Measurements from ENCODE around the gene TMEM176B.

TMEM176B gene

DNA sequence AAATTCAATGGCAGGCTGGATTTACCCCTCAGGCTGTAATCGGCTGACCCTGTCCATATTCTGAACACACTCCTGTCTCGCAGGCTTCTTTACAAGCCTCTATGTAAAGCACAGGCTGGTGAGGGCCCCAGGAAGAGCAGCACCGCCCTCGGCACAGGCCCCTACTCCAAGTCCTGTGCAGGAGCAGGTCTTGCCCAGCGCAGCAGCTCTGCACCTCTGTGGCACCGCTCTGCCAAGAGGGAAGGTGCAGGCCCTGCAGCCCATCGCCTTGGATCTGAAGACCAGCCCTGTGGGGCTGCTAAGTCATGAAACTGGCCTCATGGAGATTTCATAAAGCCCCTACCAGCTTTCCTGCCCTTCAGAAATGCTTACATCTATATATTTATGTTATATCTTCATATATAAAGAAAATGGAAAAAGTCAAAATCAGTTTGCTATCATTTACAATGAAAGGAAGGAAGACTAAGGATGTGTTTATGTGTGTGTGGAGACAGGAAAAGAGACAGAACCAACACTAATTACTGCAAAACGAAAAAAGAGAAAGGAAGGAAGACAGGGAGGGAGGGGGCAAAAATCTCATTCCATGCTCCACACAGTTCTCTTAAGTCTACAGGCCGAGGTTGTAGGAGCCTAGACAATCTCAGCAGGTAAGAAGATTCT is 9.6 kb downstream of the TMEM176B start:
- no peak for DNase-seq (ENCODE audit: low spot score)
- TF ChIP-seq, protein P1, sequence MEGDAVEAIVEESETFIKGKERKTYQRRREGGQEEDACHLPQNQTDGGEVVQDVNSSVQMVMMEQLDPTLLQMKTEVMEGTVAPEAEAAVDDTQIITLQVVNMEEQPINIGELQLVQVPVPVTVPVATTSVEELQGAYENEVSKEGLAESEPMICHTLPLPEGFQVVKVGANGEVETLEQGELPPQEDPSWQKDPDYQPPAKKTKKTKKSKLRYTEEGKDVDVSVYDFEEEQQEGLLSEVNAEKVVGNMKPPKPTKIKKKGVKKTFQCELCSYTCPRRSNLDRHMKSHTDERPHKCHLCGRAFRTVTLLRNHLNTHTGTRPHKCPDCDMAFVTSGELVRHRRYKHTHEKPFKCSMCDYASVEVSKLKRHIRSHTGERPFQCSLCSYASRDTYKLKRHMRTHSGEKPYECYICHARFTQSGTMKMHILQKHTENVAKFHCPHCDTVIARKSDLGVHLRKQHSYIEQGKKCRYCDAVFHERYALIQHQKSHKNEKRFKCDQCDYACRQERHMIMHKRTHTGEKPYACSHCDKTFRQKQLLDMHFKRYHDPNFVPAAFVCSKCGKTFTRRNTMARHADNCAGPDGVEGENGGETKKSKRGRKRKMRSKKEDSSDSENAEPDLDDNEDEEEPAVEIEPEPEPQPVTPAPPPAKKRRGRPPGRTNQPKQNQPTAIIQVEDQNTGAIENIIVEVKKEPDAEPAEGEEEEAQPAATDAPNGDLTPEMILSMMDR (IDR thresholded peaks at IDR 0.05) = no peak
- no peak overlapping the region for H3K4me3 ChIP-seq
- H3K27ac ChIP-seq = no peak overlapping the region

DNA sequence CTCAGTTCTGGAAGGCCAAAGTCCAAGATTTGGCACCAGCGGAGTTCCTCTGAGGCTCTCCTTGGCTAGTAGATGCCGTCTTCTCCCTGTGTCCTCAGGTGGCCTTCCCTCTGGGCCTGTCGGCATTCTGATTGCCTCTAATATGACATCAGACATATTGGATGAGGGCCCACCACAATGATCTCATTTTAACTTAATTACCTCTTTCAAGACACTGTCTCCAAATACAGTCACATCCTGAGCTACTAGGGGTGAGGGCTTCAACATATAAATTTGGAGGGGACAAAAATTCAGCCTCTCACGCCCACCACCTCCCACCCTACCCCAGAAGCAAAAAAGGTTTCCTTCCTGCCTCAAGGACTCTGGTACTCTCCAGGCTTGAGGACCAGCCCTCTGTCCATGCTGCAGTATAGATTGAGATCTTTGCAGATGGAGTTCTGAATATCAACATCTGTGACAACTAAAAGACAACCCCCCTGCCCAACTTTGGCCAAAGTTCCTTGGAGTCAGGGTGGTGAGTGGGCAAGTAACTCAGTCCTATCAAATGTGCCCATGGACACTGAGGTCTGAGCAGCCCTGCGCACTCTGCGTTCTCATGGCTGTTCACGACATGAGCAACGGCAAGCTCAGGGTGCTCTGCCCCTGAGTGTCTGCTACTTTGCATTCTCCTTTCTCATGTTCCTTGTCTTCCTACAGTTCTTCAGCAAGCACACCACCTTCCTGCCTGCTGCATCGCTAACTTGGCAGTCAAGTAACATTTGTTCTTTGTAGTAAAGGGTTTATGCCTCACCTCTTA is 11.5 kb downstream of the TMEM176B start:
- no peak overlapping the region for H3K4me3 ChIP-seq
- DNase-seq (ENCODE audit: low spot score) = no peak
- TF ChIP-seq, protein P1 (IDR thresholded peaks at IDR 0.05) = no peak
- H3K27ac ChIP-seq = peak overlapping the region in 1 of 2 donors; percentile 50

DNA sequence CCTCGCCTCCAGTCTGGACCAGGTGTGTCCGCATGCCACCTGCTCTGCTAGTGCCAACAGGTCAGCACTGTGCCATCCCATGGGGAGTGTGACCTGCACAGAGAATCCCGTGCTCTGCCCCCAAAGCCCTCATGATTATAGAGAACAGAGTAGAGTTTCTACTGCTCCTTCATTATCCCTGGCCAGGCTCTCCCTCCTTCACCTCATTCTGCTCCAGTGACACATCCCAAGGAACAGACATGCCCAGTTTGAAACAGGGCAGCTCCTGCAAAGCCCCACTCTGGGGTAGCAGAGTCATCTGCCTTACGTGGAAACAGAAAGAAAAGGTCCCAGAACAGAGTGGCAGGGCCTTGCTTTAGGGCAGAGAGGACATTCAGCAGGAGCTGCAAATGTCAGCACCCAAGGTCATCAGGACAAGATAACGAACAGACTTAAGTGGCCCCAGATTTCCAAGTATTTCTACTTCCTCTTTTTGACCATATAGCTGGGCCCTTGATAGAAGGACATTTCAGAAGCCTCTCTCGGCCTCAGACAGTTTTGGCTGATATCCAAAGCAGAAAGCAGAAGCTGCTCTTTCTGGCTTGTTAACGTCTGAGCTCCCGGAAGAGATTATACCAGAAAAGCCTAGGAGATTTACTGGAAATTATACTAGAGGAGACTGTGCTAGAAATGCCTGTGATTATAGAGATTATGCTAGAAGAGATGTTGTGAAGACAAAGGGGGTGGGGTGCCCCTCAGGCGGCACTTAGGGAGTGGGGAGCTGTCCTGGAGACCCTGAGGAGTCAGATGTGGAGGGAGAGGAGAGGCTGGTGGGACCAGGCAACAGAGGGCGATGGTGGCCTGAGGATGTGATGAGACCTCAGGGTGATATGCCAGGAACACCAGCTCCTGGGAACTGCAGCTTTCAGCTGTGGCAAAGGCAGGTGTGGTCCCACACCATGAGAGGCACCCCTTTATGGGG is 12.6 kb downstream of the TMEM176B start:
- Histone ChIP-seq H3K4me3 (no peak overlapping the region), H3K27ac (peak overlapping the region; percentile 38 to 50)
- TF ChIP-seq, protein P1 (IDR thresholded peaks at IDR 0.05) = no peak
- DNase-seq (ENCODE audit: low spot score) = no peak

DNA sequence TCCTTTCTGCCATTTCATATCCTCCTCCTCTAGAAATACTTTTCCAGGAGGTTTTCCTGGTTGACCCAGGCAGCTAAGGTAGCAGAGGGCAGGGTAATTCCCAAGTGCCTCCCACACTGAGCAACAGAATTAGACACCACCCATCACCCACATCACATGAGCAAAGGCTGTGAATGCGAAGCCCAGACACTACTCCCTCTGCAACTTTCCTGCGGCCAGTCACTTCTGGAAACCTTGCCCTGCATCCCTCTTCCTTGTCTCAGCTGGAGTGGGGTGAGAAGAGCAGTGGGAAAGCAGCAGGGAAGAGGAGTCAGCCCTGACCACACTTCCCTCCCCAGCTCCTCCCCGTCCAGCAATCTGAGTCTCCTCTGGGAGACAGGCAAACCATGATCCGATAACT is 15.2 kb downstream of the TMEM176B start:
- H3K27ac ChIP-seq = peak overlapping the region in 1 of 2 donors; percentile 65
- no peak overlapping the region for H3K4me3 ChIP-seq
- TF ChIP-seq, protein P1 (IDR thresholded peaks at IDR 0.05) = no peak
- no peak for DNase-seq (ENCODE audit: low spot score)

DNA sequence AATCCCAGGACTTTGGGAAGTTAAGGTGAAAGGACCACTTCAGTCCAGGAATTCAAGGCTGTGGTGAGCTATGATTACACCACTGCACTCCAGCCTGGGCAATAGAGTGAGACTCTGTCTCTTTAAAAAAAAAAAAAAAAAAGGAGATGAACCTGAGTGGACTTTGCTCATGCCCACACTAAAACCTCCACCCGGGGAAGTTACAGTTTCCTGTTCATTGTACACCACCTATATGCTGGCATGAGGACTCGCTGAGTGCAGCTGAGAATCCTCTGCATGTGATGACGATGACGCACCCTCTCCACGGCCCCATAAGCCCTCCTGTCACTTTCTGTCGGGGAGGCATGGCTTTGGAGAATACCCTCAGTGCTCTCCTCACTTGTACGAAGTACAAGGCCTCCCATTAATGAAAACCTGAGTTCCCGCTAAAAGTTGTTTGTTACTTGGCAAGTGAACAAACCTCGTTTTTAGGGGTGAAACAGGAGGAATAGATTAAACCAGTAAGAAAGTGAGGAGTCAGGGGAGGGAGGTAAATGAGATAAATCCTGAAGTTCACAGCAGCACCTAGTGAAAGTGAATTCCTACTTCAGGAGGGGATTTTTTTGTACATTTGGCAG is 15.9 kb downstream of the TMEM176B start:
- TF ChIP-seq, protein P1 (IDR thresholded peaks at IDR 0.05) = no peak
- no peak for DNase-seq (ENCODE audit: low spot score)
- no peak overlapping the region for H3K4me3 ChIP-seq
- no peak overlapping the region for H3K27ac ChIP-seq

DNA sequence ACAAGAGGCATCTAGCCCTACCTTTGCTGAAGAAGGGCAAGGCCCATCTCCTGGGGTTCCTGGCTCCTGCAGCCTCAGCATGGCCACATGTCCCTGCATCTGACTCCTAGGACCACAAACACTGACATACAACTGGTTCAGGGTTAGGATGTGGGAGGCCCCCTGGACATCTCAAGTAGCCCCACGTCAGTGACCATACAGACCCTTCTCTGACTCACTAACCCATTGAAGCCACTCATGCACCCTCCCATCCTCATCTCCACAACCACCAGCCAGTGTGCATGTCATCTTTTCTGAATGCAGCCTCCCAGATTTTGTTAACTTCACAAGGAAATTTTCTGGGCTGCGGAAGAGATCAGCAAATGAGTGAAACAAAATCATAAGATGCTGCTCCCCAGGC is 18.2 kb downstream of the TMEM176B start:
- Histone ChIP-seq H3K4me3 (no peak overlapping the region), H3K27ac (no peak overlapping the region)
- no peak for DNase-seq (ENCODE audit: low spot score)
- TF ChIP-seq, protein P1 (IDR thresholded peaks at IDR 0.05) = no peak
